ENCODE measurements around the gene SSR1.
"Not testable (repeated sequence)": the region's sequence is repeated elsewhere in the genome, so short reads cannot be mapped to it uniquely, and the experiment has no call there.

SSR1 gene

DNA sequence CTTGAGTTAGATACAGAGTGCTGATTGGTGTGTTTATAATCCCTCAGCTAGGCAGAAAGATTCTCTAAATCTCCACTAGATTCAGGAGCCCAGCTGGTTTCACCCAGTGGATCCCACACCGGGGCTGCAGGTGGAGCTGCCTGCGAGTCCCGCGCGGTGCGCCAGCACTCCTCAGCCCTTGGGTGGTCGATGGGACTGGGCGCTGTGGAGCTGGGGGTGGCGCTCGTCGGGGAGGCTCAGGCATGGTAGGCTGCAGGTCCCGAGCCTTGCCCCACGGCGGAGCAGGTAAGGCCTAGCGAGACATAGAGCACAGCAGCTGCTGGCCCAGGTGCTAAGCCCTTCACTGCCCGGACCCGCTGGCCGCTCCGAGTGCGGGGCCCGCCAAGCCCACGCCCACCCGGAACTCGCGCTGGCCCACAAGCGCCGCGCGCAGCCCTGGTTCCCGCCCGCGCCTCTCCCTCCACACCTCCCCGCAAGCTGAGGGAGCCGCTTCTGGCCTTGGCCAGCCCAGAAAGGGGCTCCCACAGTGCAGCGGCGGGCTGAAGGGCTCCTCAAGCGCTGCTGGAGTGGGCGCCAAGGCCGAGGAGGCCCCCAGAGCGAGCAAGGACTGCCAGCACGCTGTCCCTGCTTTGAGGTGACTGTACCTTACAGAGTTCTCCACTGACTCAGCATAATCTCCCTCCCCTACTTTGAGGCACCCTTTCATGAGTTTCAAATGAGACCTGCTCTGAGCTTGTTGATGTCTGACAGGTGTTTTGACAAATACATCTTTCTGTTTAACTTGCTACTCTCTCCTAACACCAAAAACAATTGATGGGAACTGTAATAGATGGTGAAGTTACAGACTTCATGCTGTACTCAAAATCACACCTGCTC is 3.9 kb upstream of the SSR1 start:
- no peak for DNase-seq

DNA sequence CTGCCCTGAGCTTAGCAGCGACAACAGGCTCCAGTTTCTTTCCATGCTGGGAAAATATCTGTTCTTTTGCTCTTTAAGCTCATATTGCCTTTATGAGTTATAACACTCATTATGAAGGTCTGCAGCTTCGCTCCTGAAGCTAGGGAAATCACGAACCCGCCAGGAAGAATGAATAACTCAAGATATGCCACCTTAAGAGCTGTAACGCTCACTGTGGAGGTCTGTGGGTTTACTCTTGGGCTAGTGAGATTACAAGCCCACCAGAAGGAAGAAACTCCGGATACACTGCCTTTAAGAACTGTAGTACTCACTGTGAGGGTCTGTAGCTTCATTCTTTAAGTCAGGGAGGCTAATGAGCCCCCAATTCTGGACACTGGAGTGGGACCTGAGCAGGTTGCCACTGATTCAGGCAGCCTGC is 3.0 kb upstream of the SSR1 start:
- no peak for DNase-seq

GRCh38 chr6:7315087-7315947 is 2.3 kb upstream of the SSR1 start:
- not testable (repeated sequence) for DNase-seq

- peak in 1 of 6 experiments; percentile 3 for DNase-seq
Measured at GRCh38 chr6:7314414-7314813, 1.4 kb upstream of the SSR1 start.

DNA sequence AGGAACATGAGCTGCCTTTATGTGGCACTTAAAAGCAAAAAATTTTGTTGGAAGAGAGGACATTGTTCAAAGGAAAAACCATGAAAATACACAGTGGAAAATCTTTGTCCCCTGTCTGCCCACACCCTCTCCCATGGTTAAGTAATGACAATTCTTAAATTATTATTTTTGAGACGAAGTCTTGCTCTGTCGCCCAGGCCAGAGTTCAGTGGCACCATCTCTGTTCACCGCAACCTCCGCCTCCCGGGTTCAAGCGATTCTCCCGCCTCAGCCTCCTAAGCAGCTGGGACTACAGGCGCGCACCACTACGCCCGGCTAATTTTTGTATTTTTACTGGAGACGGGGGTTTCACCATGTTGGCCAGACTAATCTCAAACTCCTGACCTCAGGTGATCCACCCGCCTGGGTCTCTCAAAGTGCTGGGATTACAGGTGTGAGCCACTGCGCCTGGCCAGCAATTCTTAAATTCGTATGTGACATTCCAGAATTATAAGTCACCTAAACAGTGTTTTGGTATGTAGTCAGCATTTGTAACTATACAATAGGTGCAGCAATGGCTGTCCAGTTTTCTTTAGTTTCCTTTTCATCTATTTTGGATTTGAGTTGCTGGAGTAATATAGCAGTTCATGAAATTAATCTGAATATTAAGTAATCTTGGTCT is 636 bp upstream of the SSR1 start:
- DNase-seq: no peak

GRCh38 chr6:7311917-7312615 is 933 bp downstream of the SSR1 start:
- peak in 2 of 6 experiments; percentile 7 to 18 for DNase-seq

DNA sequence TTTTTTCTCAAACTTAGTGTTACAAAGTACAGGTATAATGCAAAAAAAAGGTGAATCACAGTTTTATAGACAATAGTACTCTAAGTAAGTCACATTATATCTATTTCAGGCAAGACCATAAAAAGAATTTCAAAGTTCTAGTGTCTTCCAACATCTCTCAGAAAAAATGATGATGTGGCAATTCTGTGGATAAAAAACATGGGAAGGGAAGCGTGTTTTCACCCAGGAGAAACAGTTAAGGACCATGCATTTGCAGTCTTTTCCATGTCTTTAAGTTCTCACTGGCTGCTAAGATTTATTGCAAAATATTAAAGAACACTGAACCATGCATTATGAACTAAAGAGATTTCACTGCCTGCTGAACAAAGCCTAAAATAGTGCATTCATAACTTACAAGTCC is 1.8 kb downstream of the SSR1 start:
- no peak for DNase-seq

- no peak for DNase-seq
Measured at GRCh38 chr6:7309050-7309449, 3.9 kb downstream of the SSR1 start.

- no peak for DNase-seq
Measured at GRCh38 chr6:7307533-7307932, 5.5 kb downstream of the SSR1 start.

GRCh38 chr6:7304821-7305220 is 8.2 kb downstream of the SSR1 start:
- DNase-seq: no peak

GRCh38 chr6:7301702-7302101 is 11.3 kb downstream of the SSR1 start:
- DNase-seq: no peak

DNA sequence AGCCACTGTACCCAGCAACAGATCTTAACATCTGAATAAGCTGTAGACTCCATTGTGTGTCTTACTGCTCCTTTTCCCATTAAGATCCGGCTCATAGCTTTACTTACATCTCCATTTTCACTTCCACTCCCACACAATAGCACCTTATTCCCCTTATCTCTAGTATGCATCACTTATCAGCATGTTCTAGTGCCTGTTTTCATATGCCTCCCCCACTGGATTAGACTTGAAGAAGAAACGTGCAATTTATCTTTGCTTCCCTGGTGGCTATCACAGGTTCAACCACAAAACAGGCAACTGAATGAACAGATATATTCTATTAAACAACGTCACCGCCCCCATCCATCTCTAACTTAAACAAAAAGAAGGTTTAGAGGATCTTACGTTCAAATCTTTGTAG is 12.1 kb downstream of the SSR1 start:
- DNase-seq: no peak

GRCh38 chr6:7298113-7298512 is 14.9 kb downstream of the SSR1 start:
- DNase-seq: no peak

- no peak for DNase-seq
Measured at GRCh38 chr6:7296602-7297001, 16.4 kb downstream of the SSR1 start.

GRCh38 chr6:7295916-7296315 is 17.1 kb downstream of the SSR1 start:
- DNase-seq: no peak

- DNase-seq: no peak
Measured at GRCh38 chr6:7292596-7293255, 20.3 kb downstream of the SSR1 start.

DNA sequence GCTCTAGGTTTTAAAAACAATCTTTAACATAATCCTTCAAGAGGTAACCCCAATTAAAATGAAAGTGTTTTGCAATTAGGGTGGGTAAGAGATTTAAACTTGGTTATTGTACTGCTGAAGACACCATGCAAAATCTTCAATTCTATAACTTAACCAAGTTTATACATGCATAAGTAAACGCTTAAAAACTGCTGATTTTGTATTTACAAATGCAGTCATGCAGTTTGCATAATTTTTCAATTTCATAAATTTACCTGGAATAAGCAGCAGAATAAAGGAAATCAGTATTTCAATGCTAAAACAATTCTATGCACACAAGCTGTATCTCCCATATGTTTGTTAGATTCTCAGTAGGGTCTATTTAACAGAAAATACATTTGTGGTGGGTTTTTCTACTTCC is 22.9 kb downstream of the SSR1 start:
- no peak for DNase-seq

DNA sequence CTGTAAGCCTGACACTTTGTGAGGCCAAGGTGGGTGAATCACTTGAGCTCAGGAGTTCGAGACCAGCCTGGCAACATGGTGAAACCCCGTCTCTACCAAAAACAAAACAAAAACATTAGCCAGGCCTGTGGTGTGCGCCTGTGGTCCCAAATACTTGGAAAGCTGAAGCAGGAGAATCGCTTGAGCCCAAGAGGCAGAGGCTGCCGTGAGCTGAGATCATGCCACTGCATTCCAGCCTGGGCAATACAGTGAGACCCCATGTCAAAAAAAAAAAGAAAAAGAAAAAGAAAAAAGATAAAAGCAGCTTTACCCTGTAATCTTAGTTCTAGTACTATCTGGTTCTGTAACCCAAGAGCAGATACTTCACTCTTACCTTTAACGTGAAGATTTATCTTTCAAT is 27.6 kb downstream of the SSR1 start:
- no peak for DNase-seq

GRCh38 chr6:7283676-7284075 is 29.3 kb downstream of the SSR1 start:
- DNase-seq: no peak

DNA sequence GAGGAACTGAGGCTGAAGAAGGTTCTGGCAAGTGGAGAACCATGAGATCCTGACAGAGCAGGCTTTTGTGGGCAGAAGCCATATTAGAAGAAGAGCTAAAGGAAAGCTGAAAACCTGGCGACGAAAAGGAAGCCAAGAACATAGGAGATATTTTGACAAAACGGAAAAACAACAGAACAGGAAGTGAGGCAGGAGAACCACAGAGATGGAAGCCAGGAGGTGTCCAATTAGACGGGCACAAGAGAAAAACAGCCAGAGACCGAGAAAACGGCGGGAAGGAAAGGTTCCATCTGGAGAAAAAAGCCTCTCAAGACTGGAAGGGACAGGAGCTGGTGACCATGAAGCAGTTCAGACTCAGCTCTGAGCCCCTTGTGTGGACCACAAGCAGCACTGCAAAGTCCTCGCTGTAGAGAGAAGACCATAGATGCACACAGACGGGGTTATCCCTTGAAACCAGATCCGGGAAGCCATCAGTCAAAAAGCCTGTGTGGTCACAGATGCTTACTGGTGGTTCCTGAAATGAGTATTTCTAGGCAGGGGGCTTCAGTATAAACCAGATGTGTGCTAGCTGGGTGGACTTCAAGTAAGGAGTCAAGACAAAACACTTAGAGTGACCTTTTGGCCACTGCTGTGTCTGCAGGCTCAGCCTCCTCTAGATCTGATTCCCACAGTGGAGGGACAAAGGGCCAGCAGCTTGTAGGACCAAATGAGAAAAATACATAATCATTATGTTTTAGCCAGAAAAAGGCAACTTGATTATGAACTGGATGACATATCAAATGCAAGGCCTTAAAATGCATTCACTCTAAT is 30.7 kb downstream of the SSR1 start:
- DNase-seq: peak in 2 of 6 experiments; percentile 8 to 11

DNA sequence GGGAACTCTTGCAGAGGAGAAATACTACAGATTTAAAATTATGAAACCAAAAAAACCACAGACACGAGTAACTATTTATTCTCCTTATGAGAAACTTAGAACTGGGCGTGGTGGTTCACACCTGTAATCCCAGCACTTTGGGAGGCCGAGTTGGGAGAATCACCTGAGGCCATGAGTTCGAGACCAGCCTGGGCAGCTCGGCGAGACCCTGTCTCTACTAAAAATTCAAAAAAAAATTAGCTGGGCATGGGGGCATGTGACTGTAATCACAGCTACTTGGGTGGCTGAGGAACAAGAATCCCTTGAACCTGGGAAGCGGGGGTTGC is 36.8 kb downstream of the SSR1 start:
- DNase-seq: no peak
